ENCODE measurements around the gene GNA14.

GNA14 gene

DNA sequence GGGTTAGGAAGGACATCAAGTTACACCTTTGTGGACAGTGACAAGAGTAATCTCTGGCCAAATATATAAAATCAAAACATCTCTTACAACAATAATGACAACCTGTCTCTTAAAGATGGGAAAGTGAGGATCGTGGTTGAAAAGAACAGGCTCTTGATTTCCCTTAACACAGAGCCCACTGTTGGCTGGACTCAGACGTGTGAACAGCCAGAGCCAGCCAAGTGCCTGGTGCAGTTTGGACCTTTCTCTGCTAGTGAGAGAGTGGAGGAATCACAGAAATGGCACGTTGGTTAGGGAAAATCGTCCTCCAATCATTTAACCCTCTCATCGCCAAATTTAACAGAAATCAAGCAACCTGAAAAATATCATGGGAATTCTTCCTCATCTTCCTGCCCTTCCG is 131.3 kb downstream of the GNA14 start:
- Mint-ChIP-seq H3K27me3 (ENCODE audit: low read depth) (no peaks in the 10 kb centered on the region), H3K36me3 (ENCODE audit: low read depth) (no peaks in the 10 kb centered on the region), H3K27ac (no peak overlapping the region), H3K4me3 (no peak overlapping the region), H3K4me1 (peaks cover 17% of the 10 kb centered on the region), H3K9me3 (peaks cover 3% of the 10 kb centered on the region)
- TF ChIP-seq, protein P1, sequence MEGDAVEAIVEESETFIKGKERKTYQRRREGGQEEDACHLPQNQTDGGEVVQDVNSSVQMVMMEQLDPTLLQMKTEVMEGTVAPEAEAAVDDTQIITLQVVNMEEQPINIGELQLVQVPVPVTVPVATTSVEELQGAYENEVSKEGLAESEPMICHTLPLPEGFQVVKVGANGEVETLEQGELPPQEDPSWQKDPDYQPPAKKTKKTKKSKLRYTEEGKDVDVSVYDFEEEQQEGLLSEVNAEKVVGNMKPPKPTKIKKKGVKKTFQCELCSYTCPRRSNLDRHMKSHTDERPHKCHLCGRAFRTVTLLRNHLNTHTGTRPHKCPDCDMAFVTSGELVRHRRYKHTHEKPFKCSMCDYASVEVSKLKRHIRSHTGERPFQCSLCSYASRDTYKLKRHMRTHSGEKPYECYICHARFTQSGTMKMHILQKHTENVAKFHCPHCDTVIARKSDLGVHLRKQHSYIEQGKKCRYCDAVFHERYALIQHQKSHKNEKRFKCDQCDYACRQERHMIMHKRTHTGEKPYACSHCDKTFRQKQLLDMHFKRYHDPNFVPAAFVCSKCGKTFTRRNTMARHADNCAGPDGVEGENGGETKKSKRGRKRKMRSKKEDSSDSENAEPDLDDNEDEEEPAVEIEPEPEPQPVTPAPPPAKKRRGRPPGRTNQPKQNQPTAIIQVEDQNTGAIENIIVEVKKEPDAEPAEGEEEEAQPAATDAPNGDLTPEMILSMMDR (IDR thresholded peaks at IDR 0.05; ENCODE audit: unreplicated experiment in 3 of 3) = no peak

- peaks cover 3% of the 10 kb centered on the region for H3K9me3 Mint-ChIP-seq
- H3K4me1 Mint-ChIP-seq = peaks cover 34% of the 10 kb centered on the region
- peak overlapping the region; percentile 23 to 82 (median 44) for H3K27ac Mint-ChIP-seq
- H3K36me3 Mint-ChIP-seq (ENCODE audit: low read depth) = no peaks in the 10 kb centered on the region
- H3K4me3 Mint-ChIP-seq = no peak overlapping the region
- TF ChIP-seq, protein P1 (IDR thresholded peaks at IDR 0.05; ENCODE audit: unreplicated experiment in 3 of 3) = no peak
- H3K27me3 Mint-ChIP-seq (ENCODE audit: low read depth) = no peaks in the 10 kb centered on the region
Observed at GRCh38 chr9:77514886-77515711, 133.0 kb downstream of the GNA14 start.

GRCh38 chr9:77513457-77513856 is 134.7 kb downstream of the GNA14 start:
- H3K9me3 Mint-ChIP-seq = peaks cover 3% of the 10 kb centered on the region
- H3K4me3 Mint-ChIP-seq = no peak overlapping the region
- peak overlapping the region; percentile 49 to 85 (median 80) for H3K27ac Mint-ChIP-seq
- TF ChIP-seq, protein P1 (IDR thresholded peaks at IDR 0.05; ENCODE audit: unreplicated experiment in 3 of 3) = no peak
- H3K36me3 Mint-ChIP-seq (ENCODE audit: low read depth) = no peaks in the 10 kb centered on the region
- H3K4me1 Mint-ChIP-seq = peaks cover 44% of the 10 kb centered on the region
- H3K27me3 Mint-ChIP-seq (ENCODE audit: low read depth) = no peaks in the 10 kb centered on the region

GRCh38 chr9:77512876-77513275 is 135.2 kb downstream of the GNA14 start:
- peak overlapping the region; percentile 49 to 85 (median 80) for H3K27ac Mint-ChIP-seq
- H3K4me3 Mint-ChIP-seq = no peak overlapping the region
- peaks cover 3% of the 10 kb centered on the region for H3K9me3 Mint-ChIP-seq
- H3K27me3 Mint-ChIP-seq (ENCODE audit: low read depth) = no peaks in the 10 kb centered on the region
- H3K4me1 Mint-ChIP-seq = peaks cover 50% of the 10 kb centered on the region
- H3K36me3 Mint-ChIP-seq (ENCODE audit: low read depth) = no peaks in the 10 kb centered on the region
- TF ChIP-seq, protein P1 (IDR thresholded peaks at IDR 0.05; ENCODE audit: unreplicated experiment in 3 of 3) = no peak

- Mint-ChIP-seq H3K4me3 (no peak overlapping the region), H3K4me1 (peaks cover 63% of the 10 kb centered on the region), H3K36me3 (ENCODE audit: low read depth) (no peaks in the 10 kb centered on the region), H3K9me3 (peaks cover 3% of the 10 kb centered on the region), H3K27ac (peak overlapping the region; percentile 85 to 93 (median 87)), H3K27me3 (ENCODE audit: low read depth) (no peaks in the 10 kb centered on the region)
- TF ChIP-seq, protein P1 (IDR thresholded peaks at IDR 0.05; ENCODE audit: unreplicated experiment in 3 of 3) = no peak
Observed at GRCh38 chr9:77511525-77511924, 136.6 kb downstream of the GNA14 start.

DNA sequence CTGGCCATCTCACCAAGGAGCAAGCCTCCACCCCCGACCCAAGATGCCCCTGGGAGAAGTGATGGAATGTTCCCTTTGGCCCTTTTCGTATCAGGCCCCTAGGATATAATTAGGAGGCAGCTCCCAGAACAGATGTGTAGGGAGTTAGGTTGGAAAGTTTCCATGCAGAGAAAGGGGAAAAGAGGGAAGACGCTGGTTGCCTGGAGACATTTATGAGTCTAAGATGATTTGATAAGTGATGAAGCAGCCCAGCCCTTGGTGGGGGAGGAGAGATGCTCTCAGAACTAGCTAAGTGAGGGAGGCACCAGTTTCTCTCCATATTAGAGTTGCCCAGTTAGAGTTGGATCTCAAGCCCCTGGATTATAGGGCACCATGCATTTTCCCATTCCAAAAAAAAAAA is 137.5 kb downstream of the GNA14 start:
- H3K4me1 Mint-ChIP-seq = peaks cover 64% of the 10 kb centered on the region

More for the DNA sequence above, 137.5 kb downstream of the GNA14 start:
- TF ChIP-seq, protein P1 (IDR thresholded peaks at IDR 0.05; ENCODE audit: unreplicated experiment in 3 of 3) = no peak
- Mint-ChIP-seq H3K4me3 (no peak overlapping the region), H3K36me3 (ENCODE audit: low read depth) (no peaks in the 10 kb centered on the region), H3K9me3 (peaks cover 3% of the 10 kb centered on the region), H3K27ac (peak overlapping the region; percentile 39 to 93 (median 85)), H3K27me3 (ENCODE audit: low read depth) (no peaks in the 10 kb centered on the region)

All from nephron (organoid).